Fibroblast of gingiva (primary cell): Measurements from ENCODE around the gene DNER.
A peak's percentile ranks its signal among the peaks of the same experiment; 100 is the strongest.
"Not testable (repeated sequence)": the region's sequence is repeated elsewhere in the genome, so short reads cannot be mapped to it uniquely, and the experiment has no call there.

ENCODE experiments used
- DNase-seq: peaks from one replicate; pipeline ENCODE4 v3.0.0-alpha.2; 2011; ENCODE audit warnings: low read depth

Gene DNER

DNA sequence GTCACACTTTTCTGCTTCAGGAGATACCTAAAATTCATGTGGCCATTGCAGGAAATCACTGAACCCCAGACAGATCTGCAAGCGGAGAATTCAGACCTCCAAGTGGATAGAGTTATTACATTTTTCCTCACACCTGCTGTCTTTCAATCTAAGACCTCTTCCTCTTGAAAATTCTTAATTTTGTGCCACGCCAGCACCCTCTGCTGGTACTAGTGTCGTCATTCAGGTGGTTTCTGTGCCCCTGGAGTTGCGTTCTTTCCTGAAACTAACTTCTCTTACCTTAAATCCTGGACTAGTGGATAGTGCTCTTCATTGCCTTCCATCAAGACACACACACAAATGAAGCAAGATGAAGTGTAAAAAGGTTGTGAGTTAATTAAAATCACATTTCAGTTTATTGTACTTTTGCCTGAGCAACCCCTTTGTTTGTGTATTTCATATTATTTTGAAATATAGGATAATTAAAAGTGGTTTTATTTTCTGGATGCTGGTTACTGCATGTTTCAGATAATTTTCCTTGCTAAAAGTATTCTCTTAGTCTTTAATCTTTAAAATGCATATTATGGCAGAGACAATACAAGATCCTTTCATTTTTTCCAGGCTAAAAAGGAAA, 1.6 kb upstream of the DNER start:
- no peak for DNase-seq

DNA sequence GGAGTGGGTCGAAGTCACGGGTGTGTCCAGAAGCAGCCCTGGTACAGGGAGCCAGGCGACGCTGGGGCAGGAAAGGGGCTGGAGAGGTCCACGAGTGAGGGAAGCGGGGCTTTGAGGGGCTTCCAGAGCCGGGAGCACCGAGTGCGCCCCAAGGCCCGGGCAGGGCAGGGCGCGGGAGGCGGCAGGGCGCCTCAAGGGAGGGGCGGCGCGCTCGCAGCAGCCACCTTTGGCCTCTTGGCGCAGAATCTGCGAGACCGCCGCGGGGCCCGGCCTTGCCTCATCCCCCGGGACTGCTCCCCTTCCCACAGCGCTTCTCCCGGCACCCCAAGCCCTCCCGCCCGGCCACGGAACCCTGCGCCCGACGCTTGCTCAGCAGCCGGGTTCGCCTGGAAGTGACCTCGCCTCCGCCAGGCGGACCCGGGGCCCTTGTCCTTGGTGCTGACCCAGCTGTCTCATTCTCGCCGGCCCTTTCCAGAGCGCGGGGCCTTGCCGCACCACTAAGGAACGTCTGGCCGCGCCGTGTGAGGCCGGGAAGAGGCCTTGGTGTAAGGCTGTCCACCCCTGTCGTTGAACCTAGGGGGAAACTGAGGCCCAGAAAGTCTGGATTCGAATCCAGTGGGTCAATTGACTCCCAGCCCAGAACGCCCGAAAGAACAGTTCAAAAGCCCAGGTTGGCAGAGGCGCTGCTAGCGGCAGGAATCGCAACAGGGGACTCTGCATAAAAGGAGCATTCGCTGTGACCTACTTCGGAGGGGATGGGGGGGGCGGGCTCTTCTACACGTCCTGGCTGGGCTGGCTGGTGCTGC, 584 bp upstream of the DNER start:
- DNase-seq = peak; percentile 55

DNA sequence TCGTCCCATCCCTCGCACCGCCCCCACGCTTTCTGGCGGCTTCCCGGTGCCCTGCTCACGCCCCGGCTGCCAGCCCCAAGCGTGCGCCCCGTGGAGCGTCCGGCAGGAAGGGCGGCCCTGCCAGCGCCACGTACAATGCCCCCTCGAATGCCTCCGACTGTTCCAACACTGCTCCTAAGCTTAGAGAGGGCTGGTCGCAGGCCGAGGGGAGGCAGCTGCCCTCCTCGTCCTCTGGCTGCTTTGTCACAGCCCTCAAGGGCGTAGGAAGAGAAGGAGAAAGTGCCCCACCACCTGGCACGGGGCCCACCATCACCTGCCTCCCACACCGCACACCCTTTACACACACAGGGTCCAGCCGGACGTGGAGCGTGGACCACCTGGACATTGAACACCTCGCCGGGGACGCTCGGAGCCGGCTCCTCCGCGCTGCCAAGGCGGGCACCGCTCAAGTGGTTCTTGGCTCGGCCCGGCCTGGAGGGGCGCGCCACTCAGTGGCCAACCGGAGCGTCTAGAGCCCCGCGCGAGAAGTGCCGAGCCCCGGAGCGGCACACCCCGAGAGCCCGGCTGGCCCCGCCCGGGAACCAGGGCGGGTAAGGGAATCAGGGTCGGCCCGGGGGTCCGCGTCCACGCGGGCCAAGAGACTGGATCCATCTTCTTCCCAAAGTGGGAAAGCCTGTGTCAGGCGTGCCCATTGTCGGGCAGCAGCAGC, 830 bp downstream of the DNER start:
- DNase-seq = no peak

DNA sequence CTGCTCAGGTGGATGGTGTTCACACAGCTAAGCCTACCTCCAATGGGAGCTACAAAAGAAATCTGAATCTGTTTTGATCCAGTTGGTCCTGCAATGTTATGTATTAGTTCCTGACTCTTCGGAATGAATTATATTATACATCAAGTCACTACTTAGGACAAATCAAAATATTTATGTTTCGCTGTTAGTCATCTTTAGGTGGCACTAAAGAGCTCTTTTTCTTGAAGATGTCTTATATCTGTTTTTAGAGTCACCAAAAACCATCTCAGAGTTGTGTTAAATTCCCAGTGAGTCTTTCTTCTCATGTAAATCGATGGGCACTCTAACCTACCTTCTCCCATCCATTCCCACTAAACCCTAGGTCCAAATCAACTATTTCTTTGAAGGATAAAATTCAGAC, 2.2 kb downstream of the DNER start:
- peak; percentile 7 for DNase-seq

DNA sequence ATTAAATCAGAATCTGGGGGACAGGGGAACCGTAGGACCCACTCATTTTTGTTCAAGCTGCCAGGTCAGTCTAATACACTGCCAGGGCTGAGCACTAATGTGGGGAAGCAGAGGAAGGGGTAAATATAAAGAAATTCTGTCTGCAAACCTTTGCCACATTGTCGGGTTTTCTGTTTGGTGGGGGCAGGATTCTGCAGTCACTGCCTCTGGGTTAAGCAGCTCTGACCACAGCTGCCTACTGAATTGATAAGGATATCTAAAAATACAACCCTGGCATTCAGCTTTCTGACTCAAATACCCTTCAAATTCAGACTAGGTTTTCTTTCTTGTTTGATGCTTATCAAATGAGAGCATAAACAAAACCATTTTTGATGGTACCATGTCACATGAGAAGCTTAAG, 6.0 kb downstream of the DNER start:
- DNase-seq = no peak

DNA sequence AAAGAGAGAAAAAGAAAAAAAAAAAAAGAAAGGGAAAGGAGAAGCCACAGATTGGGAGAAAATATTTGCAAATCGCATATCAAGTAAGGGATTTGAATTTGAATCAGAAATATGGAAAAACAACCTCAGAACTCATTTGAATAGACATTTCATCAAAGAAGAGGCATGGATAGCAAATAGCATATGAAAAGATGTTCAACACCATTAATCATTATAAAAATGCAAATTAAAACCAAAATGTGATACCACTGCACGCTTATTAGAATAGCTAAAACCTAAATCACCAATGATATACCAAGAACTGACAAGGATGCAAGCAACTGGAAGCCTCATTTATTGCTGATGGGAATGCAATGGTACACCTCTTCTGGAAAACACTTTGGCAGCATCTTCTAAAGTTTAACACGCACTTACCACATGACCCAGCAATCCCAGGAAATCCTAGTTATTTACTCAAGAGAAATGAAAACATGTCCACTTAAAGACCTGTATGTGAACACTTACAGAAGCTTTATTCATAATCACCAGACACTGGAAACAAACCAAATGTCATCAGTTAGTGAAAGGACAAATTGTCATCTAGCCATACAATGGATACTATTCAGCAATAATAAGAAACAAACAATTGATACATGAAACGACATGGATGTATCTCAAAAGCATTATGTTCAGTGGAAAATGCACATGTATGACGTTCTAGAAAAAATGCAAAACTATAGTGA, 10.3 kb downstream of the DNER start:
- no peak for DNase-seq

GRCh38 chr2:229701716-229702115, 12.6 kb downstream of the DNER start:
- no peak for DNase-seq

DNA sequence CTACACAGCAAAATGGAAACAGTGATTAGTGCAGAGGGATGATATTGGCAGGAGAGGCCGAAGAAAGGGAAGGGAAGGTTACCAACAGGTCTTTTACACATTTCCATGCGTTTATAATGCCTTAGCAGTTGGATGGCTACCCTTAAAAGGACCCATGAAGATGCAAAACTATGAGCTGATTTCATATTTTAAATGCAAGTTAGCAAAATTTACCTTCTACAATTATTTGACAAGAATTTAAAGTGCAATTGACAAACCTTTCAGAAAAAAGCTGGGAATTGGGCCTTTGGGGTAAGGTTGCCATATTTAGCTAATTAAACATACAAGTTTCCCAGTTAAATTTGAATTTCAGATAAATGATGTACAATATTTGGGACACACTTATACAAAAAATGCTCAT, 13.3 kb downstream of the DNER start:
- no peak for DNase-seq

GRCh38 chr2:229695961-229696360, 18.4 kb downstream of the DNER start:
- DNase-seq = no peak

- DNase-seq = not testable (repeated sequence)
These were observed 20.5 kb downstream of the DNER start for GRCh38 chr2:229693845-229694244.

GRCh38 chr2:229691631-229692030, 22.7 kb downstream of the DNER start:
- DNase-seq = no peak

DNA sequence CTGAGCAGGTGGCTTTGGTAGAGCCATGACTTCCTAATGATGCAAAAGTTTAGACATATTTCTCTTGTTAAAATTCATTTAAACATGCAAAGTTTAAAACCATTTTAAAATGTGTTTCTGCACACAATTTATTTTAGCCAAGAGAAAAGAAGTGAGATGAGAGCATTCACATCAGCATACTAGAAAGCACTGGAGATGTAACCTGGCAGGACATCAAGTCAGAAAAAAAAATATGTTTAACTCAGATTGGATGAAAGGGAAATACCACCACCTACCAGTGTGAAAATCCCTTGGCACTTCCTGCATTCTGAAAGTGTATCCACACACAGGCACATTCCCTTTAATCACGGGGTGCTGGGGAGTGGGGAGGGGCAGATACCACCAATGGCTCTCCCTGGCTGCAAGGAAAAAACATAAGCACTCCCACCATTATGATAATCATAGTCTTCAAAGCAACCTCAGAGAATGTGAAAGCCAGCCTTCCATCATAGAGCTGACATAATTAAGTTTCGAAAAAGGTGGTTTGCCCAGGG, 25.0 kb downstream of the DNER start:
- DNase-seq = no peak

DNA sequence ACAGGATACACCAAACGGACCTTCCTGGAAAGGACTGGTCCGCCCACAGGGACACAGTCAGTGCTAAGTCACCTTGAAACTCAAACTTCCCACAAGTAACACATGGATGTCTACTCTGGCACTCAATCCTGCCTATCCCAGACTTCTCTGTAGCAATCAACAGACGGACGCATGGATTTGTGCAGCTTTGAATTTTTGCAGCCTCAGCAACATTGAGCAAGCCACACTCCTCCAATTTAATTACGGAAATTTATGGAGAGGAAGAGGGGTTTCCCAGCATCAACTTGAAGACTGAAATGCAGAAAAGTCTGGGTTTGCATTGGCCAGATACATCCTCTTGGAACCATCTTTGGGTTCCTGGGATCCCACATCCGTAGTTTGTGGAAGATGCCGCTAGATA, 26.2 kb downstream of the DNER start:
- no peak for DNase-seq

DNA sequence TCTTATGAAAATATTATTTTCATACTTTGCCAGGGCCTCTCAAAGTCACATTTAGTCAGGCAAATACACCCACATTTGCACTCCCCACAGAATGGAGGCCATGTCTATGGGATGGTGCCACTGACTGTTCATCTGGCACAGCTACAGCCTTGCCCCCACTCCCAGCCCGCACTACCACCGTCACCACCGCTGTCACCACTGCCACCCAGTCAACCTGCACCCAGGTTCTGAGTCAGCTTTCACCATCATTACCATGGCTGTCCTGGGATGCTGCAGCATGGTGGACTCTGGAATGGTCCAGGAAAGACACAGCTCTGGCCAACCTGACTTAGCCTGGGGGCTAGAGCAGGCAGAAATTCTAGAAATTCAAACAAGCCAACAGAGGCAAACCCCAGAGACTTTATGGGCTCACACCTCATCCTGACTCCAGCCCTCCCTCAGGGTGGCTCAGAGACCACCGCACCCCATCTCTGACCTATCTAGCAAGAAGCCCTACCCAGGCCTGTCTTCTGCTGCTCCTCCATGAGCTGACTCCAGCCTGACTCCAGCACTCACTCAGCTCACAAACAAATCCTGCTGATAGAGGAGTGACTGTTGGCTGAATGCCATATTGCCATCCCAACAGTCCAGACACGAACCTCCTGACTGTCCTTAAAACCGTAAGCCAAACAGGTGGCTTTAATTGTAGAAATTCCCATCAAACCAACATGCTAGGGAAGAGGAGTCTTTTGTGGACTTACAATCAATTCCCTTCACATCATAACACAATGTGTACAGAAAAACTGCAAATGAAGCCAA, 28.0 kb downstream of the DNER start:
- DNase-seq = no peak

DNA sequence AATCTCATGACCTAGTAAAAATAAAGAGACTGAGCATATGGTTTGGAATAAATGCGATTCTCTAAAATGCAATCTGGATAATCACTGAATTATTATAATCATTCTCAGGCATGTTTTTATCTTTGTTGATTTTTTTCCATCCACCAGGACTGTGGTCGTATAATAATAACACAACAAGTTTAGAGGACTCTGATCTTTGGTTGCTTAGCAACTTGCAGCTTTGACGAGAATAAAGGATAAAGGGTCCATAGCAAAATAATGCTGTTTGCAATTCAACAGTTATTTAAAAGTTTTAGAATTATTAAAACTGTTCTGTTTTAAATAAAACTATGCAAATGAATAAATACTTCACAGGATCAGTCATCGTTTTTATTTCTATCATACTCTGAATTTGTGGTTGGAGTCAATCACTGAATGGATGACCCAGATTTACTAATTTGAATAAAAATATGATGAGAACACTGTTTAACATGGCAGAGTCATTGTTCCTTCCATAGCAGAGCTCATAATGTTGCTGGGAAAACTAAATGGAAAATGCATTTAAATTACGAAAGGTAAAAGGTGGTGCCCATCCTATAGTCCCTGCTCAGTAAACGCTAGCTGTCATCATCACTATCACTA, 29.3 kb downstream of the DNER start:
- DNase-seq = no peak

DNA sequence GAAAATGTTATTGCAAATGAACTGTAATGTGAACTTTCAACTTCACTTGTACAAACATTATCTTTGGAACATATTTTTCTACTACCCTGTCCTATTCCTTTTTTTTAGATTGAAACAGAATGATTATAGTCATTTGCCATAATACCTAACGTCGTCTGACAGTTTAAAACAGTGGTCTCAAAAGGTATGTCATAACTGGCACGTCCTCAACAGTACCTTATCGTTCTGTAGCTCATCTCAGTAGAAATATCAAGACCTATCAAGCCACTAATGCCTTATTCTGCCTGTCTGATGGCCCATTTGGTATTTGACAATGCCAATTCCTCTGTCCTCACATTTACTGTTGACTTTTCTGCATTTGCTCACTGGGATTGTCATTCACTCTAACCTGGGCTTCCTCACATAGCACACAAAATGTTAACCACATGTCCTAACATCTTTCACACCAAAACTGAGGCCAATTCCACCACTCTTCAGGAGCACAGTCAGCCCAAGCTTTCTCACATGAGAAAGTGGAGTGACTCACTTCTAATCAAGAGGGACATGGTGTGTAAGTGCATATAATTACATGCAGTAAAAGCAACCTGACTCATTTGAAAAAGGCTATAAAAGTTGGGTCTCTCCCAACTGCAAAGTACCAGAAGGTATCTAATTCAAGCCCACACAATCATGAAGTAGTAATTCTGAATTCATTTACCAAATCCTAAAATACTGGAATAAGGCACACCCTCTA, 34.8 kb downstream of the DNER start:
- no peak for DNase-seq

DNA sequence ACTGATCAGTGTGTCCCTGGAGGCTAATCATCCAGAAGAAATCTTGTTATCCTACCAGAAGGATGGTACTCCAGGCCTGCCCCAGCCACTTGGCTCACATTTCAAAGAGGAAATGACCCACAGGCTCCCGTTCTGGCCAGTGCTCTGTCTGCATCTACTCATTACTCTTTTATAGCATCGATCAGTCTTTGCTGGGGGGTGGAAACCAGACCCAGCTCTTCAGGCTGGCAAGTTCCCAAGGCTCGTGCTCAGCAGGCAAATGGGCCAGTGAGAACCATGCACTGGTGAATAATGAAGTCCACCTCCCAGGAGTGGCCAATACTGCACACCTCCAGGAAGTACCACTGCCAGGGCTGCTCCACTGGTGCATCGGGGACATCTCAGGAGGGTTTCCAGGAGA, 38.8 kb downstream of the DNER start:
- DNase-seq = no peak

DNA sequence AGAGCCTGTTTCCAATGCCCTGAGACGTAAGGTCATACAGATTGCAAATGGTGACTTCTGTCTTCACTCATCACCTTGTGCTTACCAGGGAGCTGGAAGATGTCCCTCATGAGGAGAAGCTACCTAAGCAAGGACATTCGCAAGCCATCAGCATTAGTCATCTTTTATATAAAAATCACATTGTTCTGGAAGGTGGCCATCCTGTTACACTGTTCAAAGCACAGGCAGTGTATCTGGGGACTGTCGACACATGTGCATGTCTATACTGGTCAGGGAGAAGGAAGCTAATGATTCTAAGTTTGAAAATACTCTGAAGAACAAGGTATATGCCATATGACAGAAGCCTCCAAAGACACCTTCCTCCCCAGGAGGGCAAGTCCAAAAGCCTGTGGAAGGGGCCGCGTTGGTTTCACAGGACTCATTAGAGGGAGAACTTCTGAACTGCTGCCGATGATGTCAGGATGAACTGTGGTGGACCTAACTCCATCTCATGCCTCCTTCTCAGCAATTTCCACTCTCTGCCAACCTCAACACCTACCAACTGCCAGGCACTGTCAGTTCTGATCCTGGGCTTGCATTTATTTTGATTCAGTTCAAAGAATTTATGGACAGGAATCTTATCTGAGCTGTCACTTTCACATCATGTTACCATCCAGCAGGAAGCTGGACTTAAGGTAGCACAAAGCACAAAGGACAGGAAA, 39.4 kb downstream of the DNER start:
- no peak for DNase-seq

GRCh38 chr2:229673676-229674075, 40.7 kb downstream of the DNER start:
- DNase-seq = no peak

- DNase-seq = no peak
These were observed 42.3 kb downstream of the DNER start for GRCh38 chr2:229672021-229672420.
